ENCODE results near the gene SLC39A8. TPM values are rescaled to one million over a fixed set of nuclear protein-coding genes. Genes with fewer than 3 reads are reported as not detected.
"Not testable (repeated sequence)": the region's sequence is repeated elsewhere in the genome, so short reads cannot be mapped to it uniquely, and the experiment has no call there.

The SLC39A8 gene
- polyA plus RNA-seq, 2 of the 4 experiments (the other 2 are of a cell fraction), result 14.1 to 20.4 TPM

DNA sequence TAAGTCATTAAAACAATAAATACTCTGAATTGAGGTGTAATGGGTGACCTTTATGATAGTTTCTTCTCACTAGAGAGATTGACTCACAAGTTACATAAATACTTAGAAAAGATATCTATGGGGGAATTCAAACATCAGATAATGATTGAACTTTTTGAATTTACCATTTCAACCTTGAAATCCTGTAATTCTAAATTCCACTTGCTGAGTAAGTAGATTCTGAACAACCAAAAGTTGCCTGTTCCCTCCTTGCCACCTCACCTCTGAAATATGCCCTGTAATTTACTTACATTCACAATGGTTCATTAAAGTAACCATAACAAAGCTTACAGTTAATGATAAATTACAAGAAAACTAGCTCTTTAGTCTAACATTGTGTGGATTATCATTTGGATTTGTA is 43.3 kb upstream of the SLC39A8 start (continued):
- TF ChIP-seq FOSB (CRISPR knock-in tag; IDR thresholded peaks at IDR 0.05), result no peak
- TF ChIP-seq POLR2A (IDR thresholded peaks at IDR 0.05; ENCODE audit: low read length), result no peak
- no peak for TF ChIP-seq KDM1A (IDR thresholded peaks at IDR 0.05; ENCODE audit: low read depth)
- no peak for TF ChIP-seq CBX2 (IDR thresholded peaks at IDR 0.05; ENCODE audit: borderline replicate concordance, low read depth)
- TF ChIP-seq PBX3 (IDR thresholded peaks at IDR 0.05), result no peak
- no peak for TF ChIP-seq PHF8 (IDR thresholded peaks at IDR 0.05; ENCODE audit: borderline replicate concordance, low read depth)
- TF ChIP-seq ZNF302 (CRISPR knock-in tag; IDR thresholded peaks at IDR 0.05), result no peak

GRCh38 chr4:102387552-102388150 is 42.4 kb upstream of the SLC39A8 start:
- FAIRE-seq (no peak), ATAC-seq (no peak), DNase-seq (ENCODE audit: low read depth in 1 of 2, low spot score in 1 of 2) (no peak)
- no peak for TF ChIP-seq GATA3 (IDR thresholded peaks at IDR 0.05; ENCODE audit: borderline replicate concordance)
- TF ChIP-seq EHF (CRISPR knock-in tag; IDR thresholded peaks at IDR 0.05), result no peak
- TF ChIP-seq, protein P1, sequence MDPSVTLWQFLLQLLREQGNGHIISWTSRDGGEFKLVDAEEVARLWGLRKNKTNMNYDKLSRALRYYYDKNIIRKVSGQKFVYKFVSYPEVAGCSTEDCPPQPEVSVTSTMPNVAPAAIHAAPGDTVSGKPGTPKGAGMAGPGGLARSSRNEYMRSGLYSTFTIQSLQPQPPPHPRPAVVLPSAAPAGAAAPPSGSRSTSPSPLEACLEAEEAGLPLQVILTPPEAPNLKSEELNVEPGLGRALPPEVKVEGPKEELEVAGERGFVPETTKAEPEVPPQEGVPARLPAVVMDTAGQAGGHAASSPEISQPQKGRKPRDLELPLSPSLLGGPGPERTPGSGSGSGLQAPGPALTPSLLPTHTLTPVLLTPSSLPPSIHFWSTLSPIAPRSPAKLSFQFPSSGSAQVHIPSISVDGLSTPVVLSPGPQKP (IDR thresholded peaks at IDR 0.05; ENCODE audit: low read depth, low read length), result no peak
- TF ChIP-seq CHD4 (IDR thresholded peaks at IDR 0.05; ENCODE audit: borderline replicate concordance), result no peak
- TF ChIP-seq PHF8 (IDR thresholded peaks at IDR 0.05; ENCODE audit: borderline replicate concordance, low read depth), result no peak
- no peak for TF ChIP-seq JUN (IDR thresholded peaks at IDR 0.05)
- TF ChIP-seq, protein P2, sequence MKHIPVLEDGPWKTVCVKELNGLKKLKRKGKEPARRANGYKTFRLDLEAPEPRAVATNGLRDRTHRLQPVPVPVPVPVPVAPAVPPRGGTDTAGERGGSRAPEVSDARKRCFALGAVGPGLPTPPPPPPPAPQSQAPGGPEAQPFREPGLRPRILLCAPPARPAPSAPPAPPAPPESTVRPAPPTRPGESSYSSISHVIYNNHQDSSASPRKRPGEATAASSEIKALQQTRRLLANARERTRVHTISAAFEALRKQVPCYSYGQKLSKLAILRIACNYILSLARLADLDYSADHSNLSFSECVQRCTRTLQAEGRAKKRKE (CRISPR knock-in tag; IDR thresholded peaks at IDR 0.05; ENCODE audit: low read depth), result no peak
- no peak for TF ChIP-seq MAFK (IDR thresholded peaks at IDR 0.05; ENCODE audit: partially characterized antibody)
- no peak for TF ChIP-seq NPAS2 (CRISPR knock-in tag; IDR thresholded peaks at IDR 0.05; ENCODE audit: borderline replicate concordance)
- no peaks in the 10 kb centered on the region for H3K9me3 ChIP-seq
- H3K4me3 ChIP-seq, result no peak overlapping the region
- WGBS (ENCODE audit: missing lambda C conversion rate), result 33% methylated on average over 2 of the region's 2 CpGs
- H3K4me2 ChIP-seq, result no peak overlapping the region
- ChIA-PET CTCF (no interaction called here), POLR2A (no interaction called here)
- no peak overlapping the region for H3K27ac ChIP-seq
- H3K4me1 ChIP-seq, result no peaks in the 10 kb centered on the region

- no peak overlapping the region for H3K4me3 ChIP-seq
- H3K4me1 ChIP-seq, result no peaks in the 10 kb centered on the region
- 84% methylated on average over 3 of the region's 3 CpGs for WGBS (ENCODE audit: missing lambda C conversion rate)
- TF ChIP-seq E2F6 (IDR thresholded peaks at IDR 0.05; ENCODE audit: borderline replicate concordance, low read depth) (no peak), JUNB (IDR thresholded peaks at IDR 0.05) (no peak), HOXB5 (CRISPR knock-in tag; IDR thresholded peaks at IDR 0.05) (no peak), ZFP36 (IDR thresholded peaks at IDR 0.05; ENCODE audit: borderline replicate concordance, partially characterized antibody) (no peak), FOXS1 (CRISPR knock-in tag; IDR thresholded peaks at IDR 0.05) (no peak)
- H3K27ac ChIP-seq, result no peak overlapping the region
- ChIA-PET POLR2A (no interaction called here), CTCF (no interaction called here)
- no peaks in the 10 kb centered on the region for H3K9me3 ChIP-seq
- ATAC-seq, result no peak
- H3K4me2 ChIP-seq, result no peak overlapping the region
- FAIRE-seq, result no peak
- DNase-seq (ENCODE audit: low read depth in 1 of 2, low spot score in 1 of 2), result no peak
Measured at GRCh38 chr4:102386966-102387365, 41.7 kb upstream of the SLC39A8 start.

GRCh38 chr4:102380253-102380652 is 35.0 kb upstream of the SLC39A8 start:
- 24% methylated on average over 5 of the region's 10 CpGs for WGBS (ENCODE audit: missing lambda C conversion rate)
- FAIRE-seq; H3K4me3 ChIP-seq; H3K9me3 ChIP-seq; CTCF ChIA-PET; H3K4me2 ChIP-seq; H3K4me1 ChIP-seq; ATAC-seq; POLR2A ChIA-PET; H3K27ac ChIP-seq; DNase-seq (ENCODE audit: low read depth in 1 of 2, low spot score in 1 of 2): not testable (repeated sequence)
